HUDEP-2 (cell line): ENCODE data around the gene CYCS.

Experiments
- DNase-seq, 76 experiments: peaks; one replicate each; lab custom pipeline; 2025; ENCODE audit not compliant: unreplicated experiment in 76 of 76; lab: John Stamatoyannopoulos, UW

CYCS gene

GRCh38 chr7:25075459-25075858 lies 49.6 kb downstream of the CYCS start:
- no peak for DNase-seq

GRCh38 chr7:25073451-25073850 lies 51.6 kb downstream of the CYCS start:
- DNase-seq, result no peak
